Subcutaneous abdominal adipose tissue (tissue), 5 donors: ENCODE results near the gene NSMCE1.
"Not testable (repeated sequence)": the region's sequence is repeated elsewhere in the genome, so short reads cannot be mapped to it uniquely, and the experiment has no call there.

Experiments
- H3K27ac ChIP-seq: one replicate; pipeline ENCODE4 v1.7.0; 2013; ENCODE audit warnings: low read depth, mild to moderate bottlenecking, inconsistent platforms, low read length, moderate library complexity
- H3K27me3 ChIP-seq, 5 donors: one replicate each; pipeline ENCODE4 v1.7.0; 2013; ENCODE audit warnings: low read length in 5 of 5, inconsistent platforms in 1 of 5; ENCODE audit not compliant: control insufficient read depth in 5 of 5, insufficient read depth in 4 of 5
- H3K36me3 ChIP-seq, 5 donors: one replicate each; pipeline ENCODE4 v1.7.0; 2013; ENCODE audit warnings: low read length in 5 of 5; ENCODE audit not compliant: control insufficient read depth in 5 of 5, insufficient read depth in 5 of 5
- H3K4me1 ChIP-seq, 5 donors: one replicate each; pipeline ENCODE4 v1.7.0; 2013; ENCODE audit warnings: low read length in 5 of 5, mild to moderate bottlenecking in 3 of 5, moderate library complexity in 1 of 5; ENCODE audit not compliant: control insufficient read depth in 5 of 5, insufficient read depth in 5 of 5
- H3K4me3 ChIP-seq, 5 donors: one replicate each; pipeline ENCODE4 v1.7.0; 2013; ENCODE audit warnings: low read length in 5 of 5, low read depth in 1 of 5
- H3K9ac ChIP-seq, 5 donors: one replicate each; pipeline ENCODE4 v1.7.0; 2013; ENCODE audit warnings: low read length in 5 of 5, mild to moderate bottlenecking in 4 of 5, moderate library complexity in 3 of 5
- H3K9me3 ChIP-seq, 5 donors: one replicate each; pipeline ENCODE4 v1.7.0; 2013; ENCODE audit warnings: low read length in 5 of 5; ENCODE audit not compliant: control insufficient read depth in 5 of 5
- donor health status: healthy.
- donor health status: healthy.
- donor health status: healthy.
- donor health status: healthy.
- donor health status: healthy.

The NSMCE1 gene

DNA sequence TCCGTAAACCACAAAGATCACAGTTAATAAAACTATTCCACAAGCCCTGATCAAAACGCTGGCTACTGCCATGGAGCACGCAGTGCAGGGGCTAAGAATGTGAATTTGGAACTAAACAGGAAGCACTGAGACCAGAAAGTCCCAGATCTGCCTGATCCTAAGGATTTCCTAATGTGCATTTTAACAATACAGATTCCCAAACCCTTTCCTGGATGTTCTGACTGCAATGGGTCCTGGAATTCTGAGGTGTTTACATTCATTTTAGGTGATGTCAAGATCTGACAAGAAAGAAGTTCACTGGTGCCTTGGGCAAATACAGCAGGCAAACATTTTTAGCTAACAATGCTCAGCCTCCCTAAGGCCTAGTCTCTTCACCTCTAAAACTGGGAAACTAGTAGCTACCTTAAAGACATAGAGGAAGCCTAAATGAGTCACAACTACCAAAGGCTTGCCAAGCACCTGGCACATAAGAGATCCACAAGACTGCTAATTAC lies 10.3 kb downstream of the NSMCE1 start:
- H3K9ac ChIP-seq, result no peak overlapping the region
- H3K27me3 ChIP-seq, result no peaks in the 10 kb centered on the region
- H3K27ac ChIP-seq, result peak overlapping the region; percentile 54
- no peak overlapping the region for H3K4me3 ChIP-seq
- H3K36me3 ChIP-seq, result peaks cover 14 to 26% (median 19%) of the 10 kb centered on the region in 5 donors
- H3K4me1 ChIP-seq, result peaks cover 0 to 27% (median 0%) of the 10 kb centered on the region in 5 donors
- H3K9me3 ChIP-seq, result no peaks in the 10 kb centered on the region

DNA sequence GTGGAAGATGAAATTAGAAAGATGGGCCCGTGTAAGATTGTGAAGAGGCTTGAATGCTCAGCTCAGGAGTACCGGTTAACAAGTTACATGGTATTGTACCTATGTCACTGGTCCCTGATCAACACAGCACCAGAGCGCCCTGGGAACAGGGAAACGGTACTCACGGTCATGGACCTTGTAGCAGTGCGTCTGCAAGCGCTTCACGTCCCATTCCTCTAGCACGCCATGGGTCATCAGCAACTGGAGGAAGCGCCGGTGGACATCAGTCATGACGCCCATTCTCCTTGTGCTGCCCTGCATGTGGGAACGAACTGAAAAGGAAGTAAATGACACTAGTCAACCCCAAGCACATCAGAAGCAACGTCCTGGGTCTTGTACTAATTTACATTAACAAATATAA lies 11.3 kb downstream of the NSMCE1 start:
- H3K27ac ChIP-seq, result no peak overlapping the region
- no peak overlapping the region for H3K9ac ChIP-seq
- no peak overlapping the region for H3K4me3 ChIP-seq
- peaks cover 14 to 26% (median 19%) of the 10 kb centered on the region in 5 donors for H3K36me3 ChIP-seq
- H3K27me3 ChIP-seq, result no peaks in the 10 kb centered on the region
- H3K4me1 ChIP-seq, result peaks cover 0 to 27% (median 0%) of the 10 kb centered on the region in 5 donors
- H3K9me3 ChIP-seq, result no peaks in the 10 kb centered on the region

DNA sequence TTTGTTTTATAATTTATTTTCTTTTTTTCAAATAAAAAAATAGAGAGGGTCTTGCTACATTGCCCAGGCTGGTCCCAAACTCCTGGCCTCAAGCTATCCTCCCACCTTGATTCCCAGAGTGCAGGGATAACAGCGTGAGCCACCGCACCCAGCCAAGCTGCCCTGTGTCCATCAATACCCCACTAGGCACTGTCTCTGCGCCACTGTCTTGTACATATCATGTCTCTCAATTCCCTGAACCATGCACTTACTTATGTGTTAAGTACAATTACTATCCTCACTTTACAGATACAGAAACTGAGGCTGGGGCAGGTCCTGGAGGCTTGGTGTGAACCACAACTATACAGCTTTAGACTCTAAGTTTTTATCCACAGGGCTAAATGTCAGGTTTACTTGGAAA lies 11.7 kb downstream of the NSMCE1 start:
- no peaks in the 10 kb centered on the region for H3K9me3 ChIP-seq
- peaks cover 0 to 27% (median 0%) of the 10 kb centered on the region in 5 donors for H3K4me1 ChIP-seq
- H3K9ac ChIP-seq, result no peak overlapping the region
- no peak overlapping the region for H3K4me3 ChIP-seq
- no peaks in the 10 kb centered on the region for H3K27me3 ChIP-seq
- H3K27ac ChIP-seq, result no peak overlapping the region
- H3K36me3 ChIP-seq, result peaks cover 14 to 26% (median 19%) of the 10 kb centered on the region in 5 donors

DNA sequence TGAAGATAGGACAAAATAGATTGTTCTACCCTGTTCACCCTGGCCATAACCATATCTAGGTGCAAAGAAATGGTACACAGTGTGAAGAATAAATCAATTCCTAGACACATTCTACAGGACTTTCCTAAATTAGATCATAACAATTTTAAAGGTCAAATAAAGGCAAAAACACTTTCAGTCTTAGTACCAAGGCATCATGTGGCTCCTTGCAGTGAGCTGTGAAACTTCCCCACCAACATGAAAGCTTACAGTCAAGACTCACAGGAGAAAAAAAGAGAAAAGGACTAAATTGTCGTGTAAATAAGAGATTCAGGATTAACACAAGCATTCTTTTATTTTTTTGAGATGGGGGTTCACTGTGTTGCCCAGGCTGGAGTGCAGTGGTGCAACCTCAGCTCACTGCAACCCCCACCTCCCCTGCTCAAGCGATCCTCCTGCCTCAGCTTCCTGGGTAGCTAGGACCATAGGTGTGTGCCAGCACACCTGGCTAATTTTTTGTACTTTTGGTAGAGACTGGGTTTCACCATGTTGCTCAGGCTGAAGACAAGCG lies 14.2 kb downstream of the NSMCE1 start:
- Histone ChIP-seq H3K4me3 (no peak overlapping the region), H3K4me1 (peaks cover 0 to 26% (median 0%) of the 10 kb centered on the region in 5 donors), H3K36me3 (peaks cover 14 to 26% (median 19%) of the 10 kb centered on the region in 5 donors), H3K9ac (no peak overlapping the region), H3K27ac (no peak overlapping the region), H3K9me3 (no peaks in the 10 kb centered on the region), H3K27me3 (no peaks in the 10 kb centered on the region)

DNA sequence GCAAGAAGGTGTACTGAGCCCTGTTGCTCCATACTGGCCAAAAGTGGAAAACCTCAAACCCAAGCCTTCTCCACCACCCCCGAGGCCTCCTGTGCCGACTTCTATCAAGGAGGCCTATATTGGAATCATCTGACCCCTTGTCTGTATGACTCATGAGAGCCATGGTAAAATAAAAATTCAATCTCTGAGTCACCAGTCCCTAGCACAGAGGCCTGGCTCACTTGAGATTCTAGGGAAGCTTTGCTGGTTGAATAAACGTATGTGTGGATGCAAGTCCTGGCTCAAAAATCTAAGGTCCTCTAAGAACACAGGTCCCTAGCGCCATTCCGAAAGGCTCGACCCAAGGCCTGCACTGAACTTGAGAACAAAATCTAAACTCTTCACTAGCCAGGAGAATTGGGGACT lies 15.0 kb downstream of the NSMCE1 start:
- no peak overlapping the region for H3K9ac ChIP-seq
- no peak overlapping the region for H3K4me3 ChIP-seq
- H3K27ac ChIP-seq, result no peak overlapping the region
- no peaks in the 10 kb centered on the region for H3K27me3 ChIP-seq
- no peaks in the 10 kb centered on the region for H3K9me3 ChIP-seq
- peaks cover 14 to 26% (median 19%) of the 10 kb centered on the region in 5 donors for H3K36me3 ChIP-seq
- H3K4me1 ChIP-seq, result peaks cover 0 to 19% (median 0%) of the 10 kb centered on the region in 5 donors

DNA sequence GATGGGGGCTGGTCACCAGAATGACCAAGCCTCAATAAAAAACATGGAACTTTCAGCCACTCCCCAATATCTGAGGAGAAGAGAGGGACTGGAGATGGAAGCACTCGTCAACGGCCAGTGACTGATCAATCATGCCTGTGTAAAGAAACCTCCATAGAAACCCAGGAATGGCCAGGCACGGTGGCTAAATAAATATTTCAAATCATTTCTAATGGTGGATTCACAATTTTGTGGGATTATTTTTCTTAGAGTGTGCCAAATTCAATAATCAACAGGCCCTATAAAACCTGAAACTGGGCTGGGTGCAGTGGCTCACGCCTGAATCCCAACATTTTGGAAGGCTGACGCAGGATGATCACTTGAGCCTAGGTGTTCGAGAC lies 16.4 kb downstream of the NSMCE1 start:
- Histone ChIP-seq H3K4me3 (no peak overlapping the region), H3K27me3 (no peaks in the 10 kb centered on the region), H3K36me3 (peaks cover 14 to 25% (median 17%) of the 10 kb centered on the region in 5 donors), H3K27ac (no peak overlapping the region), H3K4me1 (peaks cover 0 to 7% (median 0%) of the 10 kb centered on the region in 5 donors), H3K9me3 (no peaks in the 10 kb centered on the region), H3K9ac (no peak overlapping the region)

DNA sequence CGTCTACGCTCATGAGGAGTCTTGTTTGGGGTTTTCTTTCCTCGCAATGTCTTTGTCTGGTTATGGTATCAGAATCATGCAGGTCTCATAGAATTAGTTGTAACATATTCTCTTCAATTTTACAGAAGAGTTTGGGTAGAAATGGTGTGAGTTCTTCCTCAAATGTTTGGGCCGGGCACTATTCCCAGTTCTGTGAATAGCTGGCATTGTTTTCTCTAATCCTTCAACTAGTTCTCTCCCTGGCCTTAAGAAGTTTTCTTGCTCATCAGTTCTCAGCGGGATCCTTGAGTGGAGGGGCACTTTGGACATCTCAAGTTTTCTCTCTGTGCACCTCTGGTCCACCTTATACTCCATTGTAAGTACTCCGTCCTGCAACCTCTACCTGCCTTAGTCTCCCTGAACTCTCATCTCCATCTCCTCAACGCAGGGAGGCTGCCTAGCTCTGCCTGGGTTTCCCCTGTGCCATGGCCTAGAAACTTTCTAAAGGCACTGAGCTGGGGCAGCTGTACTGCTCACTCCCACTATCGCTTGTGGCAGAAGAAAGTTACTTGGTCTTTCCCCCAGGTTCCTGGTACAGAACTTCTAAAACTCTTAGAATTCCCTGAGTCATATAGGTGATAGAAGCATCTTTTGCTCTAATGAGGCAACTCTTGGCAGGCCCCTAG lies 16.9 kb downstream of the NSMCE1 start:
- no peak overlapping the region for H3K9ac ChIP-seq

DNA sequence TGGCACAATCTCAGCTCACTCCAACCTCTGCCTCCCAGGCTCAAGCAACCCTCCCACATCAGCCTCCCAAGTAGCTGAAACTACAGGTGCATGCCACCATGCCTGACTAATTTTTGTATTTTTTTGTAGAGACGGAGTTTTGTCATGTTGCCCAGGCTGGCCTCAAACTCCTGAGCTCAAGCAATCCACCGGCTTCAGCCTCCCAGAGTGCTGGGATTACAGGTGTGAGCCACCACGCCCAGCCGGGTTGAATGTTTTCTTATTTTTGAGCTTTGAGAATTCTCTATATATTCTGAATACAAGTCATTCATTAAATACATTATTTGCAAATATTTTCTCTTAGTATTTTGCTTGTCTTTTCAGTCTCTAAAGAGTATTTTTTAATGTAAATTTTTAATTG lies 19.7 kb downstream of the NSMCE1 start:
- not testable (repeated sequence) for H3K9ac ChIP-seq

More for the DNA sequence above, 16.9 kb downstream of the NSMCE1 start:
- Histone ChIP-seq H3K36me3 (peaks cover 12 to 19% (median 14%) of the 10 kb centered on the region in 5 donors), H3K4me3 (no peak overlapping the region), H3K27ac (no peak overlapping the region), H3K4me1 (peaks cover 0 to 5% (median 0%) of the 10 kb centered on the region in 5 donors), H3K9me3 (no peaks in the 10 kb centered on the region), H3K27me3 (no peaks in the 10 kb centered on the region)

DNA sequence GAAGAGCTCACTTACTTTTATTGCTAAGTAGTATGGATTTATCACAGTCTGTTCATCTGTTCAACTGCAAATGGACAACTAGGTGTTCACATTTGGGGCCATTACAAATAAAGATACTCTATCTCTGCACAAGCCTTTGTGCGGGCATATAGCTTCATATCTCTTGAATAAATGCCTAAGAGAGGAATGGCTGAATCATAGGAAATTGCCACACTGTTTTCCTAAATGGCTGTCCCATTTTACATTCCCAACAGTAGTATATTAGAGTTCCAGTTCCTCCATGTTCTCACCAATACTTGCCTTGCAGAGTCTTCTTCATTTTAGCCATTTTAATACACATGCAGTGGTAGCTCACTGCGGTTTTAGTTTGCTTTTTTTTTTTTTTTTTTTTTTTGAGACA lies 20.5 kb downstream of the NSMCE1 start:
- peaks cover 0 to under 1% (median 0%) of the 10 kb centered on the region in 5 donors for H3K36me3 ChIP-seq
- no peak overlapping the region for H3K27ac ChIP-seq
- H3K4me3 ChIP-seq, result no peak overlapping the region
- no peaks in the 10 kb centered on the region for H3K9me3 ChIP-seq
- H3K9ac ChIP-seq, result no peak overlapping the region
- no peaks in the 10 kb centered on the region for H3K27me3 ChIP-seq
- peaks cover 13 to 30% (median 29%) of the 10 kb centered on the region in 5 donors for H3K4me1 ChIP-seq

More for the DNA sequence above, 19.7 kb downstream of the NSMCE1 start:
- not testable (repeated sequence) for H3K36me3 ChIP-seq, H3K4me3 ChIP-seq, H3K27me3 ChIP-seq, H3K9me3 ChIP-seq, H3K27ac ChIP-seq
- peaks cover 9 to 21% (median 20%) of the 10 kb centered on the region in 5 donors for H3K4me1 ChIP-seq

DNA sequence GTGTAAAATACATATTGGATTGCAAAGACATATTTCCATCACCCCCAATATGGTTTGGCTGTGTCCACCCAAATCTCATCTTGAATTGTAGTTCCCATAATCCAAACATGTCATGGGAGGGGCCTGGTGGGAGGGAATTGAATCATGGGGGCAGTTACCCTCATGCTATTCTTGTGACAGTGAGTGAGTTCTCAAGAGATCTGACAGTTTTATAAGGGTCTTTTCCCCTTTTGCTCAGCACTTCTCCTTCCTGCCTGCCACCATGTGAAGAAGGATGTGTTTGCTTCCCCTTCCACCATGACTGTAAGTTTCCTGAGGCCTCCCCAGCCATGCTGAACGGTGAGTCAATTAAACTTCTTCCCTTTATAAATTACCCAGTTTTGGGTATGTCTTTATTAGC lies 21.5 kb downstream of the NSMCE1 start:
- peak overlapping the region; percentile 60 for H3K27ac ChIP-seq
- H3K9ac ChIP-seq, H3K9me3 ChIP-seq, H3K27me3 ChIP-seq, H3K4me3 ChIP-seq, H3K36me3 ChIP-seq: not testable (repeated sequence)
- peaks cover 18 to 39% (median 37%) of the 10 kb centered on the region in 5 donors for H3K4me1 ChIP-seq
